Measurements from ENCODE around the gene DAB2IP.
"Not testable (repeated sequence)": the region's sequence is repeated elsewhere in the genome, so short reads cannot be mapped to it uniquely, and the experiment has no call there.

Gene DAB2IP

GRCh38 chr9:121727295-121728020 is 76.0 kb downstream of the DAB2IP start:
- DNase-seq (ENCODE audit: low spot score), result no peak

GRCh38 chr9:121728916-121729315 is 77.5 kb downstream of the DAB2IP start:
- no peak for DNase-seq (ENCODE audit: low spot score)

- no peak for DNase-seq (ENCODE audit: low spot score)
Measured at GRCh38 chr9:121729769-121730562, 78.5 kb downstream of the DAB2IP start.

- DNase-seq (ENCODE audit: low spot score), result no peak
Measured at GRCh38 chr9:121731090-121731489, 79.7 kb downstream of the DAB2IP start.

GRCh38 chr9:121731919-121732318 is 80.5 kb downstream of the DAB2IP start:
- no peak for DNase-seq (ENCODE audit: low spot score)

- no peak for DNase-seq (ENCODE audit: low spot score)
Measured at GRCh38 chr9:121732389-121732788, 81.0 kb downstream of the DAB2IP start.

GRCh38 chr9:121732886-121733285 is 81.5 kb downstream of the DAB2IP start:
- DNase-seq (ENCODE audit: low spot score), result no peak

GRCh38 chr9:121734465-121734864 is 83.0 kb downstream of the DAB2IP start:
- DNase-seq (ENCODE audit: low spot score), result no peak

- no peak for DNase-seq (ENCODE audit: low spot score)
Measured at GRCh38 chr9:121735065-121735792, 83.8 kb downstream of the DAB2IP start.

- no peak for DNase-seq (ENCODE audit: low spot score)
Measured at GRCh38 chr9:121735793-121736770, 84.6 kb downstream of the DAB2IP start.

- no peak for DNase-seq (ENCODE audit: low spot score)
Measured at GRCh38 chr9:121736934-121737462, 85.6 kb downstream of the DAB2IP start.

- DNase-seq (ENCODE audit: low spot score), result no peak
Measured at GRCh38 chr9:121737481-121737931, 86.1 kb downstream of the DAB2IP start.

GRCh38 chr9:121738411-121738810 is 87.0 kb downstream of the DAB2IP start:
- DNase-seq (ENCODE audit: low spot score), result no peak

- no peak for DNase-seq (ENCODE audit: low spot score)
Measured at GRCh38 chr9:121738968-121739367, 87.5 kb downstream of the DAB2IP start.

GRCh38 chr9:121739971-121740370 is 88.5 kb downstream of the DAB2IP start:
- DNase-seq (ENCODE audit: low spot score), result no peak

- no peak for DNase-seq (ENCODE audit: low spot score)
Measured at GRCh38 chr9:121741228-121741918, 89.9 kb downstream of the DAB2IP start.

- not testable (repeated sequence) for DNase-seq (ENCODE audit: low spot score)
Measured at GRCh38 chr9:121741919-121742283, 90.5 kb downstream of the DAB2IP start.

- DNase-seq (ENCODE audit: low spot score), result no peak
Measured at GRCh38 chr9:121742923-121743322, 91.5 kb downstream of the DAB2IP start.

GRCh38 chr9:121743441-121744001 is 92.1 kb downstream of the DAB2IP start:
- peak; percentile 86 for DNase-seq (ENCODE audit: low spot score)

- peak; percentile 73 for DNase-seq (ENCODE audit: low spot score)
Measured at GRCh38 chr9:121744002-121744686, 92.7 kb downstream of the DAB2IP start.

All from globus pallidus (tissue), 1 donor.